ENCODE measurements around the gene GDPD5.
A peak's percentile ranks its signal among the peaks of the same experiment; 100 is the strongest.

The GDPD5 gene

GRCh38 chr11:75403037-75403436 is 122.7 kb downstream of the GDPD5 start:
- peaks cover 85% of the 10 kb centered on the region for H3K36me3 ChIP-seq (ENCODE audit: control insufficient read depth, low read length)
- H3K9me2 ChIP-seq (replicated peaks; ENCODE audit: control insufficient read depth, low read length), result no peaks in the 10 kb centered on the region
- peak overlapping the region; percentile 61 for H3K4me2 ChIP-seq (ENCODE audit: low read length)
- H3K4me1 ChIP-seq (ENCODE audit: control insufficient read depth, low read length), result peaks cover 34% of the 10 kb centered on the region
- peaks cover 58% of the 10 kb centered on the region for H4K20me1 ChIP-seq (ENCODE audit: control insufficient read depth, insufficient read depth, low read depth, low read length)
- peaks cover 76% of the 10 kb centered on the region for H3F3A ChIP-seq (ENCODE audit: control insufficient read depth, insufficient read depth)
- H3K27ac ChIP-seq (ENCODE audit: low read depth, low read length), result no peak overlapping the region
- no peaks in the 10 kb centered on the region for H3K27me3 ChIP-seq (ENCODE audit: control insufficient read depth, low read length)
- peaks cover 75% of the 10 kb centered on the region for H3K79me2 ChIP-seq (ENCODE audit: control insufficient read depth, low read length)
- no peak for TF ChIP-seq EZH2phosphoT487 (IDR thresholded peaks at IDR 0.05; ENCODE audit: borderline replicate concordance, low read length)
- no peak for TF ChIP-seq CTCF (IDR thresholded peaks at IDR 0.05; ENCODE audit: low read depth, low read length, poor library complexity, severe bottlenecking)
- H3K9me3 ChIP-seq (ENCODE audit: control insufficient read depth, insufficient read depth, low read length), result no peaks in the 10 kb centered on the region
- H3K4me3 ChIP-seq (ENCODE audit: low read length), result peak overlapping the region; percentile 81; the same call in 1 of the 2 replicates

GRCh38 chr11:75402002-75402773 is 123.6 kb downstream of the GDPD5 start:
- TF ChIP-seq CTCF (IDR thresholded peaks at IDR 0.05; ENCODE audit: low read depth, low read length, poor library complexity, severe bottlenecking) (peak; percentile 16), EZH2phosphoT487 (IDR thresholded peaks at IDR 0.05; ENCODE audit: borderline replicate concordance, low read length) (no peak)
- H3K27me3 ChIP-seq (ENCODE audit: control insufficient read depth, low read length), result no peaks in the 10 kb centered on the region
- H3K4me3 ChIP-seq (ENCODE audit: low read length), result peak overlapping the region; percentile 81
- peaks cover 79% of the 10 kb centered on the region for H3K36me3 ChIP-seq (ENCODE audit: control insufficient read depth, low read length)
- H3K9me3 ChIP-seq (ENCODE audit: control insufficient read depth, insufficient read depth, low read length), result no peaks in the 10 kb centered on the region
- H3K79me2 ChIP-seq (ENCODE audit: control insufficient read depth, low read length), result peaks cover 74% of the 10 kb centered on the region
- peaks cover 71% of the 10 kb centered on the region for H3F3A ChIP-seq (ENCODE audit: control insufficient read depth, insufficient read depth)
- peak overlapping the region; percentile 61 for H3K4me2 ChIP-seq (ENCODE audit: low read length)
- H3K9me2 ChIP-seq (replicated peaks; ENCODE audit: control insufficient read depth, low read length), result no peaks in the 10 kb centered on the region
- no peak overlapping the region for H3K27ac ChIP-seq (ENCODE audit: low read depth, low read length)
- peaks cover 58% of the 10 kb centered on the region for H4K20me1 ChIP-seq (ENCODE audit: control insufficient read depth, insufficient read depth, low read depth, low read length)
- peaks cover 34% of the 10 kb centered on the region for H3K4me1 ChIP-seq (ENCODE audit: control insufficient read depth, low read length)

GRCh38 chr11:75400146-75400865 is 125.4 kb downstream of the GDPD5 start:
- H3K36me3 ChIP-seq (ENCODE audit: control insufficient read depth, low read length), result peaks cover 60% of the 10 kb centered on the region
- peaks cover 34% of the 10 kb centered on the region for H3K4me1 ChIP-seq (ENCODE audit: control insufficient read depth, low read length)
- H3F3A ChIP-seq (ENCODE audit: control insufficient read depth, insufficient read depth), result peaks cover 52% of the 10 kb centered on the region
- no peak for TF ChIP-seq EZH2phosphoT487 (IDR thresholded peaks at IDR 0.05; ENCODE audit: borderline replicate concordance, low read length)
- TF ChIP-seq CTCF (IDR thresholded peaks at IDR 0.05; ENCODE audit: low read depth, low read length, poor library complexity, severe bottlenecking), result no peak
- peaks cover 6% of the 10 kb centered on the region for H3K27me3 ChIP-seq (ENCODE audit: control insufficient read depth, low read length)
- peak overlapping the region; percentile 84 for H3K27ac ChIP-seq (ENCODE audit: low read depth, low read length)
- H3K79me2 ChIP-seq (ENCODE audit: control insufficient read depth, low read length), result peaks cover 58% of the 10 kb centered on the region
- peak overlapping the region; percentile 81 for H3K4me3 ChIP-seq (ENCODE audit: low read length)
- H3K9me3 ChIP-seq (ENCODE audit: control insufficient read depth, insufficient read depth, low read length), result no peaks in the 10 kb centered on the region
- no peaks in the 10 kb centered on the region for H3K9me2 ChIP-seq (replicated peaks; ENCODE audit: control insufficient read depth, low read length)
- H4K20me1 ChIP-seq (ENCODE audit: control insufficient read depth, insufficient read depth, low read depth, low read length), result peaks cover 46% of the 10 kb centered on the region
- H3K4me2 ChIP-seq (ENCODE audit: low read length), result peak overlapping the region; percentile 61

Data from DOHH2 (cell line).